ENCODE results near the gene ALAD.

DNA sequence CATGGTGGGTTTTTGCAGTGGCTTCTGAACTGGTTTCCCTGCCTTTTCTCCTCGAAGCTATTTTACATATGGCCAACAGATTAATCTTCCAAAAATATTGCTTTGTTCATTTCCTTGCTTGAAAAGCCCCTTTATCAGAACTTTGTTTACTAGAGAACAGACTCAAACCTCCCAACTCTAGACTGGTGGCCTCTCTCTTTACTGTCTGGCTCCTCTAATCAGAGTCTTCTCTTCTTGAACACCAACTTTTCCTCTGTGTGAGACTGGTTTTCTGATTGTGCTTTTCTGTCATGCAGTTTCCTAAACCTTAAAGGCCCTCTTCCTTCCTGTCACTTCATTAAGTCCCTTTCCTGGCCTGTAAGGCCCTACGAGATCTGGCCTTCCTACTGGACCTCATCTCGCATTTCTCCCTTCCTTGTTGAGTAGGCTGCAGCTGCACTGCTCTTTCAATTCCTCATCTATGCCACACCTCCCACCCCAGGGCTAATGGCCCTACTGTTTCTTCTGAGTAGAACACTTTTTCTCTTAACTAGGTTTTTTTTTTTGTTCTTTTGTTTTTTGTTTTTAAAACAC is 15.2 kb upstream of the ALAD start:
- TF ChIP-seq, protein P1, sequence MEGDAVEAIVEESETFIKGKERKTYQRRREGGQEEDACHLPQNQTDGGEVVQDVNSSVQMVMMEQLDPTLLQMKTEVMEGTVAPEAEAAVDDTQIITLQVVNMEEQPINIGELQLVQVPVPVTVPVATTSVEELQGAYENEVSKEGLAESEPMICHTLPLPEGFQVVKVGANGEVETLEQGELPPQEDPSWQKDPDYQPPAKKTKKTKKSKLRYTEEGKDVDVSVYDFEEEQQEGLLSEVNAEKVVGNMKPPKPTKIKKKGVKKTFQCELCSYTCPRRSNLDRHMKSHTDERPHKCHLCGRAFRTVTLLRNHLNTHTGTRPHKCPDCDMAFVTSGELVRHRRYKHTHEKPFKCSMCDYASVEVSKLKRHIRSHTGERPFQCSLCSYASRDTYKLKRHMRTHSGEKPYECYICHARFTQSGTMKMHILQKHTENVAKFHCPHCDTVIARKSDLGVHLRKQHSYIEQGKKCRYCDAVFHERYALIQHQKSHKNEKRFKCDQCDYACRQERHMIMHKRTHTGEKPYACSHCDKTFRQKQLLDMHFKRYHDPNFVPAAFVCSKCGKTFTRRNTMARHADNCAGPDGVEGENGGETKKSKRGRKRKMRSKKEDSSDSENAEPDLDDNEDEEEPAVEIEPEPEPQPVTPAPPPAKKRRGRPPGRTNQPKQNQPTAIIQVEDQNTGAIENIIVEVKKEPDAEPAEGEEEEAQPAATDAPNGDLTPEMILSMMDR (conservative IDR thresholded peaks at IDR 0.05; ENCODE audit: low read depth, low read length): no peak
- TF ChIP-seq EZH2 (IDR thresholded peaks at IDR 0.05; ENCODE audit: borderline replicate concordance, low read depth, low read length, poor library complexity, severe bottlenecking): no peak
